H1 (cell line): ENCODE data around the gene MSANTD2. TPM values are rescaled to one million over a fixed set of nuclear protein-coding genes. Genes with fewer than 3 reads are reported as not detected.

Source experiments
- CTCF ChIA-PET: fragments of 300-600 bp; sonication (Branson Sonifier 250); formaldehyde crosslinking; loops from one replicate; lab custom pipeline; 2021; ENCODE audit not compliant: partially characterized antibody; lab: Charles Lee
- POLR2A ChIA-PET: fragments of 300-600 bp; sonication (Branson Sonifier 250); formaldehyde crosslinking; loops from one replicate; lab custom pipeline; 2021; ENCODE audit warnings: inconsistent platforms; ENCODE audit not compliant: partially characterized antibody; lab: Charles Lee
- DNase-seq, 2 experiments: peaks; one replicate each; pipeline versions ENCODE4 v3.0.0 to v3.0.0-alpha.2; 2010 to 2022; ENCODE audit warnings: low spot score in 2 of 2, low read depth in 1 of 2, mixed read lengths in 1 of 2
- FAIRE-seq: peaks from 2 replicates; lab custom pipeline; 2011; peaks lifted over from hg19 to GRCh38; lab: Jason Lieb, UNC
- H2AFZ ChIP-seq: 2 replicates; pipeline ENCODE4 v1.8.1; 2012; ENCODE audit warnings: low read length, inconsistent platforms
- H2AK5ac ChIP-seq: 2 replicates; pipeline ENCODE4 v1.6.1; 2013; ENCODE audit warnings: low read depth, low read length
- H2BK120ac ChIP-seq: replicated peaks from 2 replicates; pipeline ENCODE3; 2013; ENCODE audit warnings: low read depth, low read length, inconsistent platforms
- H2BK12ac ChIP-seq: 2 replicates; pipeline ENCODE4 v1.6.1; 2013; ENCODE audit warnings: low read depth, low read length
- H2BK15ac ChIP-seq: 2 replicates; pipeline ENCODE4 v1.6.1; 2013; ENCODE audit warnings: low read length
- H2BK20ac ChIP-seq: 2 replicates; pipeline ENCODE4 v1.6.1; 2013; ENCODE audit warnings: low read length
- H2BK5ac ChIP-seq: 2 replicates; pipeline ENCODE4 v1.6.1; 2013; ENCODE audit warnings: low read depth, low read length
- H3K14ac ChIP-seq: 2 replicates; pipeline ENCODE4 v1.6.1; 2013; ENCODE audit warnings: inconsistent platforms; ENCODE audit not compliant: insufficient read length
- H3K18ac ChIP-seq: 2 replicates; pipeline ENCODE4 v1.6.1; 2013; ENCODE audit warnings: low read length; ENCODE audit errors: extremely low read depth
- H3K23ac ChIP-seq: 2 replicates; pipeline ENCODE4 v1.6.1; 2013; ENCODE audit warnings: inconsistent platforms; ENCODE audit not compliant: insufficient read length
- H3K23me2 ChIP-seq: 2 replicates; pipeline ENCODE4 v1.6.1; 2013; ENCODE audit warnings: low read depth, low read length
- H3K27ac ChIP-seq: 2 replicates; pipeline ENCODE4 v1.6.1; 2011; ENCODE audit warnings: low read depth, low read length, inconsistent platforms
- H3K27me3 ChIP-seq, 4 experiments: replicated peaks in 1 of 4; 1 replicate in 1 of 4; 2 replicates in 3 of 4; pipeline versions ENCODE4 v1.6.1 to v1.8.1; 2011 to 2013; ENCODE audit warnings: low read length in 3 of 4, mild to moderate bottlenecking in 3 of 4, inconsistent platforms in 2 of 4, mixed read lengths in 2 of 4, moderate library complexity in 1 of 4; ENCODE audit not compliant: control insufficient read depth in 3 of 4, insufficient read depth in 3 of 4; ENCODE audit errors: extremely low read depth in 1 of 4
- H3K36me3 ChIP-seq, 4 experiments: 2 replicates each; pipeline versions ENCODE4 v1.6.1 to v1.8.1; 2011 to 2013; ENCODE audit warnings: mild to moderate bottlenecking in 4 of 4, low read length in 3 of 4, moderate library complexity in 2 of 4, control low read depth in 1 of 4, inconsistent platforms in 1 of 4; ENCODE audit not compliant: insufficient read depth in 4 of 4, control insufficient read depth in 2 of 4
- H3K4ac ChIP-seq: replicated peaks from 2 replicates; pipeline ENCODE3; 2013; ENCODE audit warnings: low read length, low read depth, mixed read lengths, inconsistent platforms; ENCODE audit not compliant: insufficient read length
- H3K4me1 ChIP-seq, 4 experiments: replicated peaks in 1 of 4; 1 replicate in 1 of 4; 2 replicates in 3 of 4; pipeline versions ENCODE4 v1.6.1 to v1.8.1; 2011 to 2013; ENCODE audit warnings: low read length in 3 of 4, inconsistent platforms in 2 of 4, mixed read lengths in 1 of 4; ENCODE audit not compliant: insufficient read depth in 4 of 4, control insufficient read depth in 3 of 4
- H3K4me2 ChIP-seq, 2 experiments: 2 replicates each; pipeline versions ENCODE4 v1.6.1 to v1.8.1; 2011 to 2013; ENCODE audit warnings: low read depth in 2 of 2, low read length in 2 of 2, control low read depth in 1 of 2, inconsistent platforms in 1 of 2, mild to moderate bottlenecking in 1 of 2; ENCODE audit not compliant: insufficient read depth in 1 of 2
- H3K4me3 ChIP-seq, 4 experiments: fragments of 200-600, 300-600 bp in 1 of 4; sonication (generic), shearing (Covaris generic), sonication (Bioruptor Twin) in 1 of 4; 2 replicates each; pipeline versions ENCODE4 v1.5.1 to v1.8.1; 2011 to 2016; ENCODE audit warnings: low read length in 4 of 4, low read depth in 3 of 4, control low read depth in 2 of 4, inconsistent platforms in 2 of 4, mild to moderate bottlenecking in 2 of 4, mixed read lengths in 1 of 4, moderate library complexity in 1 of 4; ENCODE audit not compliant: insufficient read depth in 2 of 4; ENCODE audit errors: extremely low read depth in 1 of 4
- H3K56ac ChIP-seq: replicated peaks from 2 replicates; pipeline ENCODE3; 2013; ENCODE audit warnings: low read depth, mild to moderate bottlenecking, mixed read lengths, low read length, inconsistent platforms; ENCODE audit not compliant: insufficient read length
- H3K79me1 ChIP-seq: 2 replicates; pipeline ENCODE4 v1.6.1; 2013; ENCODE audit warnings: low read depth, low read length, control low read depth
- H3K79me2 ChIP-seq, 2 experiments: 2 replicates each; pipeline versions ENCODE4 v1.6.1 to v1.8.1; 2012 to 2013; ENCODE audit warnings: low read length in 2 of 2, mild to moderate bottlenecking in 2 of 2, inconsistent platforms in 1 of 2; ENCODE audit not compliant: insufficient read depth in 2 of 2, control insufficient read depth in 1 of 2
- H3K9ac ChIP-seq, 4 experiments: replicated peaks in 1 of 4; 1 replicate in 1 of 4; 2 replicates in 3 of 4; pipeline versions ENCODE4 v1.6.1 to v1.8.1; 2011 to 2013; ENCODE audit warnings: low read depth in 3 of 4, low read length in 3 of 4, control low read depth in 2 of 4, mild to moderate bottlenecking in 2 of 4, moderate library complexity in 2 of 4, inconsistent platforms in 1 of 4; ENCODE audit errors: extremely low read depth in 1 of 4
- H3K9me3 ChIP-seq, 2 experiments: 2 replicates each; pipeline versions ENCODE4 v1.6.1 to v1.8.1; 2012 to 2013; ENCODE audit warnings: mild to moderate bottlenecking in 2 of 2, moderate library complexity in 2 of 2, control low read depth in 1 of 2, inconsistent platforms in 1 of 2, low read depth in 1 of 2, low read length in 1 of 2, mixed read lengths in 1 of 2; ENCODE audit not compliant: insufficient read depth in 2 of 2
- H4K20me1 ChIP-seq, 2 experiments: replicated peaks in 1 of 2; 2 replicates each; pipeline versions ENCODE3 to v1.8.1; 2011 to 2013; ENCODE audit warnings: inconsistent platforms in 2 of 2, low read length in 2 of 2, mild to moderate bottlenecking in 1 of 2; ENCODE audit not compliant: insufficient read depth in 2 of 2, control insufficient read depth in 1 of 2
- H4K5ac ChIP-seq: 2 replicates; pipeline ENCODE4 v1.6.1; 2013; ENCODE audit warnings: low read length, low read depth, mixed read lengths, inconsistent platforms; ENCODE audit not compliant: insufficient read length
- H4K8ac ChIP-seq: 2 replicates; pipeline ENCODE4 v1.8.0; 2013; ENCODE audit warnings: mild to moderate bottlenecking, moderate library complexity, low read length, inconsistent platforms; ENCODE audit not compliant: insufficient read depth; ENCODE audit errors: extremely low read depth
- H4K91ac ChIP-seq: replicated peaks from 2 replicates; pipeline ENCODE3; 2013; ENCODE audit warnings: low read length, mixed read lengths, inconsistent platforms; ENCODE audit not compliant: insufficient read length
- BACH1 ChIP-seq: IDR thresholded peaks from 2 replicates; pipeline ENCODE4 v1.6.1; 2012; ENCODE audit warnings: low read length, improper control_type of control experiment
- BRCA1 ChIP-seq: IDR thresholded peaks from 2 replicates; pipeline ENCODE4 v1.6.1; 2012; ENCODE audit warnings: low read depth, low read length, improper control_type of control experiment
- CHD1 ChIP-seq: IDR thresholded peaks from 2 replicates; pipeline ENCODE4 v1.6.1; 2012; ENCODE audit warnings: low read depth, low read length, improper control_type of control experiment
- FOSL1 ChIP-seq: IDR thresholded peaks from 2 replicates; pipeline ENCODE4 v1.6.1; 2011; ENCODE audit warnings: mild to moderate bottlenecking, low read depth, low read length, moderate library complexity; ENCODE audit not compliant: insufficient read depth
- GTF2F1 ChIP-seq: IDR thresholded peaks from 2 replicates; pipeline ENCODE4 v1.6.1; 2012; ENCODE audit warnings: low read depth, low read length, improper control_type of control experiment, borderline replicate concordance
- JUND ChIP-seq: IDR thresholded peaks from 2 replicates; pipeline ENCODE4 v1.6.1; 2011; ENCODE audit warnings: mild to moderate bottlenecking, improper control_type of control experiment, low read length
- MAFK ChIP-seq: IDR thresholded peaks from 2 replicates; pipeline ENCODE4 v1.6.1; 2012; ENCODE audit warnings: low read depth, mild to moderate bottlenecking, improper control_type of control experiment, low read length
- POLR2A ChIP-seq, 2 experiments: IDR thresholded peaks; 1 replicate in 1 of 2; 2 replicates in 1 of 2; pipeline ENCODE4 v1.6.1; 2011; ENCODE audit warnings: low read depth in 2 of 2, low read length in 2 of 2, mild to moderate bottlenecking in 2 of 2; ENCODE audit errors: control extremely low read depth in 1 of 2
- POU5F1 ChIP-seq: IDR thresholded peaks from 2 replicates; pipeline ENCODE4 v1.6.1; 2011; ENCODE audit warnings: low read depth, mild to moderate bottlenecking, low read length, moderate library complexity
- RAD21 ChIP-seq, 2 experiments: IDR thresholded peaks in 1 of 2; conservative IDR thresholded peaks in 1 of 2; 2 replicates each; pipeline ENCODE4 v1.6.1; 2011; ENCODE audit warnings: low read depth in 2 of 2, low read length in 2 of 2, improper control_type of control experiment in 1 of 2, inconsistent platforms in 1 of 2, mild to moderate bottlenecking in 1 of 2, moderate library complexity in 1 of 2
- RBBP5 ChIP-seq: IDR thresholded peaks from 2 replicates; pipeline ENCODE4 v1.7.1; 2012; ENCODE audit warnings: low read depth, mild to moderate bottlenecking, inconsistent platforms, low read length, moderate library complexity, borderline replicate concordance
- RNF2 ChIP-seq: fragments of 200-900, 300-1000 bp; sonication (generic); IDR thresholded peaks from 2 replicates; pipeline ENCODE4 v1.7.1; 2016; ENCODE audit warnings: borderline replicate concordance, low read depth, mild to moderate bottlenecking, antibody characterized with exemption, low read length; ENCODE audit not compliant: poor library complexity, severe bottlenecking; ENCODE audit errors: missing control alignments
- SIRT6 ChIP-seq: IDR thresholded peaks from one replicate; pipeline ENCODE4 v1.7.1; 2012; ENCODE audit warnings: low read length, inconsistent platforms
- SP1 ChIP-seq: IDR thresholded peaks from 2 replicates; pipeline ENCODE4 v1.6.1; 2011; ENCODE audit warnings: low read depth, low read length
- TEAD4 ChIP-seq: IDR thresholded peaks from 2 replicates; pipeline ENCODE4 v1.6.1; 2012; ENCODE audit warnings: low read depth, low read length, inconsistent platforms, mixed read lengths
- WGBS, 2 experiments: shearing (Covaris generic) in 1 of 2; methylation state at CpG; one replicate each; pipeline versions ENCODE4 v1.1.6 to v1.1.7; 2013 to 2015; ENCODE audit warnings: low lambda C conversion rate in 2 of 2, mixed read lengths in 2 of 2, inconsistent platforms in 1 of 2, low coverage in 1 of 2, missing lambda C conversion rate in 1 of 2; ENCODE audit not compliant: insufficient replicate concordance in 2 of 2, insufficient coverage in 1 of 2, insufficient read length in 1 of 2; ENCODE audit errors: extremely low coverage in 1 of 2, missing lambda C conversion rate in 1 of 2; 5-methylcytosine and 5-hydroxymethylcytosine counted together
- polyA plus RNA-seq, 7 experiments: library from polyadenylated mRNA; depleted of rRNA in 3 of 7; stranded (reverse) in 5 of 7; unstranded in 2 of 7; fragments of >200 nt in 5 of 7; fragments of 200-250 nt in 2 of 7; gene quantifications; 1 replicate in 5 of 7; 2 replicates in 1 of 7; 4 replicates in 1 of 7; pipeline versions ENCODE4 v1.2.1 to v1.2.3, GENCODE V29; 2011 to 2013; ENCODE audit warnings: missing spikeins in 2 of 7, mixed read lengths in 2 of 7
- total RNA-seq: library from RNA; stranded (reverse); fragmentation: NEBNext Ultra II Directional; extraction: Animal tissue kit (Norgen Biotek cat#: 25700); gene quantifications from 2 replicates; pipeline ENCODE4 v1.2.1, GENCODE V29; 2021

MSANTD2 gene
- total and polyA plus RNA-seq, 2 of the 8 experiments (the other 6 are each of a cell fraction or from before 2014, with no cell fraction given) = 8.2 to 15.9 TPM

DNA sequence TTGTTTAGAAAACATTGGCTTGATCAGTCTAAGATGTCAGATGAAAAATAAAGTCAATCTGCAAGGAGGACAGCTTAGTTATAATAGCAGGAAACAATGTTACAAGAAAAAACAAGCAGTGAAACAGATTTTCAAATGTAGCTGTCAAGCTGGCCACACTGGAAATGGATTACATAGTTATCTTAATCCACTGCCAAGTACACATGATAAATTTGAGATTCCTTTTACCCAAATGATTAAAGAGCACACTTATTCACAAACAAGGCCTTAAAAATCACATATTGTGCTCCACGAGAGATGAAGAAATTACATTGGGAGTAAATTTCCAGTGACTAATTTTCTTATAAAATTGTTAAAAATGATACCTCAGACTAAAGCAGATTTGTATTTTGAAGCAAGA, 20.6 kb downstream of the MSANTD2 start:
- POLR2A ChIA-PET = interaction anchor here (0.9 to 1.6 kb wide), 4 partner anchors 9 to 18 kb away, joined by 3 to 4 read pairs (median 4); no protein-coding TSS in a partner anchor
- 78% methylated on average over 1 of the region's 1 CpG; no CpG with 5 or more reads in 1 of the 2 experiments for WGBS, 2 experiments
- TF ChIP-seq POLR2A (IDR thresholded peaks at IDR 0.05; ENCODE audit: control extremely low read depth in 1 of 2, low read depth in 2 of 2, low read length in 2 of 2) (no peak), SIRT6 (no peak), BRCA1 (no peak), BACH1 (no peak), GTF2F1 (no peak), MAFK (no peak), RNF2 (no peak), JUND (no peak), POU5F1 (no peak), TEAD4 (no peak), RBBP5 (no peak), SP1 (no peak), CHD1 (no peak), FOSL1 (no peak), RAD21 (IDR thresholded peaks at IDR 0.05 in 1 of 2, conservative IDR thresholded peaks at IDR 0.05 in 1 of 2; ENCODE audit: low read depth in 2 of 2, low read length in 2 of 2) (no peak)

More for the DNA sequence above, 20.6 kb downstream of the MSANTD2 start:
- H2BK12ac ChIP-seq = no peak overlapping the region
- H4K5ac ChIP-seq = no peak overlapping the region
- CTCF ChIA-PET = interaction anchor here (1.0 to 5.1 kb wide), 17 partner anchors 8 to 123 kb away, joined by 3 to 53 read pairs (median 8); partner anchors contain the start of genes ESAM, MSANTD2, ROBO3 and SIAE
- no peak overlapping the region for H2BK5ac ChIP-seq
- H2AK5ac ChIP-seq = no peak overlapping the region
- H3K23ac ChIP-seq = no peak overlapping the region
- no peak overlapping the region for H2AFZ ChIP-seq
- H3K23me2 ChIP-seq = no peaks in the 10 kb centered on the region
- H2BK15ac ChIP-seq = no peak overlapping the region
- no peak overlapping the region for H3K9ac ChIP-seq
- H3K4me3 ChIP-seq = no peak overlapping the region
- no peak overlapping the region for H3K27ac ChIP-seq
- no peak overlapping the region for H2BK120ac ChIP-seq
- H3K9me3 ChIP-seq = no peaks in the 10 kb centered on the region
- no peak overlapping the region for H3K56ac ChIP-seq
- H3K4ac ChIP-seq = no peak overlapping the region
- no peaks in the 10 kb centered on the region for H3K36me3 ChIP-seq
- no peak overlapping the region for H3K4me2 ChIP-seq
- H4K91ac ChIP-seq = no peak overlapping the region
- H4K20me1 ChIP-seq = peaks cover 0 to 1% of the 10 kb centered on the region in 2 experiments
- no peak overlapping the region for H4K8ac ChIP-seq
- peaks cover 2% of the 10 kb centered on the region; the same call in 1 of the 2 replicates for H3K79me1 ChIP-seq
- FAIRE-seq = no peak
- H3K4me1 ChIP-seq = no peaks in the 10 kb centered on the region
- H2BK20ac ChIP-seq = no peak overlapping the region
- peaks cover 0 to 46% of the 10 kb centered on the region in 2 experiments; a peak in 2 of 4 replicates for H3K79me2 ChIP-seq
- DNase-seq = no peak
- no peak overlapping the region for H3K14ac ChIP-seq
- H3K18ac ChIP-seq = no peak overlapping the region
- H3K27me3 ChIP-seq = no peaks in the 10 kb centered on the region
